PC-3 (cell line): ENCODE measurements around the gene MED13L. TPM values are rescaled to one million over a fixed set of nuclear protein-coding genes. Genes with fewer than 3 reads are reported as not detected.

Experiments
- ATAC-seq: fragments of 200-7000 bp; cut with Tn5 transposase; 2 replicates; pipeline ENCODE4 v1.9.1; 2020; ENCODE audit warnings: mild to moderate bottlenecking, moderate library complexity
- BruUV-seq: library from RNA; stranded (reverse); fragments of 400-500 nt; replicated peaks from 2 replicates; lab custom pipeline; 2021; lab: Mats Ljungman, UMichigan
- CTCF ChIA-PET: fragments of 300-600 bp; sonication (Branson Sonifier 250); formaldehyde crosslinking; loops from one replicate; lab custom pipeline; 2022; ENCODE audit warnings: antibody characterized with exemption; lab: Charles Lee
- POLR2A ChIA-PET: fragments of 300-600 bp; sonication (Branson Sonifier 250); formaldehyde crosslinking; loops from one replicate; lab custom pipeline; 2022; ENCODE audit warnings: antibody characterized with exemption; ENCODE audit not compliant: unreplicated experiment; lab: Charles Lee
- DNase-seq: peaks from one replicate; pipeline ENCODE4 v3.0.0-alpha.2; 2015
- H2AFZ ChIP-seq: fragments of 300-600 bp; sonication (generic); 2 replicates; pipeline ENCODE4 v1.6.0; 2016; ENCODE audit warnings: antibody characterized with exemption, low read length
- H3F3A ChIP-seq: fragments of 300-600 bp; sonication (generic); one replicate; pipeline ENCODE4 v1.6.0; 2017; ENCODE audit warnings: antibody characterized with exemption, low read length, control low read depth, mild to moderate bottlenecking; ENCODE audit not compliant: unreplicated experiment
- H3K27ac ChIP-seq: fragments of 300-600 bp; sonication (generic); 2 replicates; pipeline ENCODE4 v1.5.1; 2016; ENCODE audit warnings: mild to moderate bottlenecking, low read length
- H3K27me3 ChIP-seq: fragments of 300-600 bp; sonication (generic); 2 replicates; pipeline ENCODE4 v1.6.1; 2016; ENCODE audit warnings: low read length, mixed read lengths
- H3K36me3 ChIP-seq: fragments of 300-600 bp; sonication (generic); 2 replicates; pipeline ENCODE4 v1.6.1; 2016; ENCODE audit warnings: low read depth, mixed run types, low read length, mixed read lengths
- H3K4me1 ChIP-seq: fragments of 300-600 bp; sonication (generic); 2 replicates; pipeline ENCODE4 v1.5.1; 2016; ENCODE audit warnings: low read length; ENCODE audit not compliant: insufficient read depth
- H3K4me2 ChIP-seq: fragments of 300-600 bp; sonication (generic); 2 replicates; pipeline ENCODE4 v1.6.0; 2016; ENCODE audit warnings: low read length
- H3K4me3 ChIP-seq: fragments of 300-600 bp; sonication (generic); 2 replicates; pipeline ENCODE4 v1.5.1; 2016; ENCODE audit warnings: mild to moderate bottlenecking, low read length, mixed read lengths
- H3K79me2 ChIP-seq: fragments of 300-600 bp; sonication (generic); 2 replicates; pipeline ENCODE4 v1.6.1; 2017; ENCODE audit warnings: low read length, mixed read lengths
- H3K9ac ChIP-seq: fragments of 300-600 bp; sonication (generic); 2 replicates; pipeline ENCODE4 v1.6.0; 2016; ENCODE audit warnings: mild to moderate bottlenecking, low read length
- H3K9me2 ChIP-seq: fragments of 300-600 bp; sonication (generic); replicated peaks from 2 replicates; pipeline ENCODE4 v1.6.1; 2016; ENCODE audit warnings: mixed run types, low read length, mixed read lengths
- H3K9me3 ChIP-seq: fragments of 300-600 bp; sonication (generic); 2 replicates; pipeline ENCODE4 v1.6.1; 2016; ENCODE audit warnings: low read length, mixed read lengths
- H4K20me1 ChIP-seq: fragments of 300-600 bp; sonication (generic); 2 replicates; pipeline ENCODE4 v1.6.1; 2016; ENCODE audit warnings: low read length, mixed read lengths
- CTCF ChIP-seq: fragments of 300-600 bp; sonication (generic); conservative IDR thresholded peaks from 2 replicates; pipeline ENCODE4 v1.5.1; 2017; ENCODE audit warnings: antibody characterized with exemption, low read depth, mild to moderate bottlenecking, low read length
- EZH2 ChIP-seq: fragments of 300-600 bp; sonication (generic); IDR thresholded peaks from one replicate; pipeline ENCODE4 v1.6.1; 2017; ENCODE audit warnings: antibody characterized with exemption, mild to moderate bottlenecking, low read length; ENCODE audit not compliant: unreplicated experiment
- EZH2phosphoT487 ChIP-seq: fragments of 300-600 bp; sonication (generic); IDR thresholded peaks from 2 replicates; pipeline ENCODE4 v1.6.1; 2018; ENCODE audit warnings: mild to moderate bottlenecking, antibody characterized with exemption, low read length, borderline replicate concordance
- intact Hi-C: fragments of 100-400 bp; cut with micrococcal nuclease; formaldehyde crosslinking; loops from 2 replicates; pipeline ENCODE4 v1.9.0; 2023
- total RNA-seq: library from RNA; depleted of rRNA; stranded (reverse); fragments of >200 nt; gene quantifications from 2 replicates; pipeline ENCODE4 v1.2.3, GENCODE V29; 2014

The MED13L gene
- total RNA-seq, 1 experiment from 2014 or later, result 61.2 TPM

- H3K27ac ChIP-seq, result no peak overlapping the region
- intact Hi-C loops, result no loop called here
- ChIA-PET POLR2A (no interaction called here), CTCF (interaction anchor here (0.6 kb wide), 1 partner anchor 375 kb away, joined by 18 read pairs; no protein-coding TSS in a partner anchor)
- no peak overlapping the region for H3K4me3 ChIP-seq
- no peak overlapping the region for H3K9ac ChIP-seq
- no peaks in the 10 kb centered on the region for H3K36me3 ChIP-seq
- no TSS peak for BruUV-seq
- no peak for DNase-seq
- peaks cover 72% of the 10 kb centered on the region for H4K20me1 ChIP-seq
- no peak overlapping the region for H3K4me2 ChIP-seq
- no peaks in the 10 kb centered on the region for H3K27me3 ChIP-seq
- H2AFZ ChIP-seq, result no peak overlapping the region
- H3K9me2 ChIP-seq, result no peaks in the 10 kb centered on the region
- no peaks in the 10 kb centered on the region for H3K9me3 ChIP-seq
- no peaks in the 10 kb centered on the region for H3F3A ChIP-seq
- TF ChIP-seq CTCF (no peak), EZH2 (no peak), EZH2phosphoT487 (no peak)
- peaks cover 34% of the 10 kb centered on the region for H3K4me1 ChIP-seq
- peaks cover 99% of the 10 kb centered on the region for H3K79me2 ChIP-seq
- no peak for ATAC-seq
Measured at GRCh38 chr12:116156614-116157013, 120.9 kb downstream of the MED13L start.

- H3K36me3 ChIP-seq, result no peaks in the 10 kb centered on the region
- no peak for TF ChIP-seq EZH2
- no peak for TF ChIP-seq EZH2phosphoT487
- no peak for TF ChIP-seq CTCF
- no TSS peak for BruUV-seq
Measured at GRCh38 chr12:116155383-116155782, 122.1 kb downstream of the MED13L start.

GRCh38 chr12:116153983-116154382 lies 123.5 kb downstream of the MED13L start:
- ChIA-PET CTCF (no interaction called here), POLR2A (no interaction called here)
- H4K20me1 ChIP-seq, result peaks cover 79% of the 10 kb centered on the region
- H3K79me2 ChIP-seq, result peaks cover 100% of the 10 kb centered on the region
- H3K4me2 ChIP-seq, result no peak overlapping the region
- no peak overlapping the region for H3K9ac ChIP-seq
- H2AFZ ChIP-seq, result no peak overlapping the region
- H3K4me1 ChIP-seq, result peaks cover 20% of the 10 kb centered on the region
- H3K27me3 ChIP-seq, result no peaks in the 10 kb centered on the region
- ATAC-seq (no peak), DNase-seq (no peak)
- no peak for TF ChIP-seq CTCF
- no peak for TF ChIP-seq EZH2
- no peak for TF ChIP-seq EZH2phosphoT487
- no peaks in the 10 kb centered on the region for H3K36me3 ChIP-seq
- no TSS peak for BruUV-seq
- no peaks in the 10 kb centered on the region for H3K9me2 ChIP-seq
- intact Hi-C loops, result no loop called here
- no peaks in the 10 kb centered on the region for H3K9me3 ChIP-seq
- no peak overlapping the region for H3K27ac ChIP-seq
- no peak overlapping the region for H3K4me3 ChIP-seq
- no peaks in the 10 kb centered on the region for H3F3A ChIP-seq

More at GRCh38 chr12:116155383-116155782, 122.1 kb downstream of the MED13L start:
- H4K20me1 ChIP-seq, result peaks cover 77% of the 10 kb centered on the region
- H3K4me2 ChIP-seq, result no peak overlapping the region
- H3K9me3 ChIP-seq, result no peaks in the 10 kb centered on the region
- peaks cover 100% of the 10 kb centered on the region for H3K79me2 ChIP-seq
- H3K27ac ChIP-seq, result no peak overlapping the region
- H3K27me3 ChIP-seq, result no peaks in the 10 kb centered on the region
- ChIA-PET CTCF (no interaction called here), POLR2A (no interaction called here)
- no peaks in the 10 kb centered on the region for H3K9me2 ChIP-seq
- H2AFZ ChIP-seq, result no peak overlapping the region
- no peaks in the 10 kb centered on the region for H3F3A ChIP-seq
- H3K9ac ChIP-seq, result no peak overlapping the region
- H3K4me3 ChIP-seq, result no peak overlapping the region
- peaks cover 23% of the 10 kb centered on the region for H3K4me1 ChIP-seq
- intact Hi-C loops, result no loop called here
- no peak for DNase-seq
- ATAC-seq, result no peak
